ENCODE data around the gene CD82. TPM values are rescaled to one million over a fixed set of nuclear protein-coding genes. Genes with fewer than 3 reads are reported as not detected.

CD82 gene
- total RNA-seq, 3 donors from 2014 or later, result 12.0 to 40.4 (median 38.0) TPM

GRCh38 chr11:44609783-44610155, 44.3 kb downstream of the CD82 start:
- Histone ChIP-seq H3K36me3 (no peaks in the 10 kb centered on the region), H3K9me3 (no peaks in the 10 kb centered on the region), H3K27ac (no peak overlapping the region), H3K27me3 (no peaks in the 10 kb centered on the region), H3K4me3 (no peak overlapping the region), H3K4me1 (no peaks in the 10 kb centered on the region)
- intact Hi-C loops (cut with DNase I; ENCODE audit: low total_unique reads), result no loop called here
- DNase-seq (ENCODE audit: low spot score in 2 of 2), result no peak
- no peak for TF ChIP-seq POLR2A (IDR thresholded peaks at IDR 0.05)
- no peak for TF ChIP-seq POLR2AphosphoS5 (IDR thresholded peaks at IDR 0.05)
- no peak for TF ChIP-seq CTCF (IDR thresholded peaks at IDR 0.05)

- H3K4me1 ChIP-seq, result no peaks in the 10 kb centered on the region
- no peak overlapping the region for H3K4me3 ChIP-seq
- H3K36me3 ChIP-seq, result no peaks in the 10 kb centered on the region
- no peak for TF ChIP-seq CTCF (IDR thresholded peaks at IDR 0.05)
- intact Hi-C loops (cut with DNase I; ENCODE audit: low total_unique reads), result no loop called here
- H3K27me3 ChIP-seq, result no peaks in the 10 kb centered on the region
- no peak for DNase-seq (ENCODE audit: low spot score in 2 of 2)
- no peak overlapping the region for H3K27ac ChIP-seq
- H3K9me3 ChIP-seq, result no peaks in the 10 kb centered on the region
Measured at GRCh38 chr11:44610186-44610955, 44.9 kb downstream of the CD82 start.

GRCh38 chr11:44611088-44611487, 45.6 kb downstream of the CD82 start:
- TF ChIP-seq POLR2AphosphoS5 (IDR thresholded peaks at IDR 0.05), result no peak
- no peak for TF ChIP-seq POLR2A (IDR thresholded peaks at IDR 0.05)
- no peak for TF ChIP-seq CTCF (IDR thresholded peaks at IDR 0.05)
- H3K4me1 ChIP-seq, result no peaks in the 10 kb centered on the region
- DNase-seq (ENCODE audit: low spot score in 2 of 2), result no peak
- no peaks in the 10 kb centered on the region for H3K9me3 ChIP-seq
- intact Hi-C loops (cut with DNase I; ENCODE audit: low total_unique reads), result no loop called here
- H3K36me3 ChIP-seq, result no peaks in the 10 kb centered on the region
- no peak overlapping the region for H3K4me3 ChIP-seq
- no peak overlapping the region for H3K27ac ChIP-seq
- no peaks in the 10 kb centered on the region for H3K27me3 ChIP-seq

GRCh38 chr11:44611687-44612434, 46.4 kb downstream of the CD82 start:
- no peak for DNase-seq (ENCODE audit: low spot score in 2 of 2)
- H3K27ac ChIP-seq, result no peak overlapping the region
- no peaks in the 10 kb centered on the region for H3K36me3 ChIP-seq
- no peak for TF ChIP-seq POLR2A (IDR thresholded peaks at IDR 0.05)
- no peak for TF ChIP-seq CTCF (IDR thresholded peaks at IDR 0.05)
- no peak for TF ChIP-seq POLR2AphosphoS5 (IDR thresholded peaks at IDR 0.05)
- H3K4me1 ChIP-seq, result no peaks in the 10 kb centered on the region
- no peaks in the 10 kb centered on the region for H3K27me3 ChIP-seq
- H3K4me3 ChIP-seq, result no peak overlapping the region
- no peaks in the 10 kb centered on the region for H3K9me3 ChIP-seq
- intact Hi-C loops (cut with DNase I; ENCODE audit: low total_unique reads), result no loop called here

- Histone ChIP-seq H3K27ac (no peak overlapping the region), H3K4me1 (no peaks in the 10 kb centered on the region), H3K9me3 (no peaks in the 10 kb centered on the region), H3K36me3 (no peaks in the 10 kb centered on the region), H3K27me3 (no peaks in the 10 kb centered on the region), H3K4me3 (no peak overlapping the region)
- DNase-seq (ENCODE audit: low spot score in 2 of 2), result no peak
- intact Hi-C loops (cut with DNase I; ENCODE audit: low total_unique reads), result no loop called here
- no peak for TF ChIP-seq POLR2AphosphoS5 (IDR thresholded peaks at IDR 0.05)
- TF ChIP-seq POLR2A (IDR thresholded peaks at IDR 0.05), result no peak
- TF ChIP-seq CTCF (IDR thresholded peaks at IDR 0.05), result no peak
Measured at GRCh38 chr11:44613153-44613552, 47.7 kb downstream of the CD82 start.

Data from breast epithelium (tissue), 4 donors.